HCT116 (cell line): ENCODE measurements around the gene DCLRE1B. TPM values are rescaled to one million over a fixed set of nuclear protein-coding genes. Genes with fewer than 3 reads are reported as not detected.

ENCODE experiments used
- ATAC-seq: fragments of 200-7000 bp; cut with Tn5 transposase; 2 replicates; pipeline ENCODE4 v1.9.1; 2020; ENCODE audit warnings: mild to moderate bottlenecking, moderate library complexity
- BruUV-seq: library from RNA; stranded (reverse); fragments of 400-500 nt; replicated peaks from 2 replicates; lab custom pipeline; 2021; lab: Mats Ljungman, UMichigan
- CTCF ChIA-PET: fragments of 300-600 bp; sonication (Branson Sonifier 250); formaldehyde crosslinking; loops from one replicate; lab custom pipeline; 2021; ENCODE audit warnings: antibody characterized with exemption; lab: Charles Lee
- POLR2A ChIA-PET: fragments of 300-600, 350-600 bp; sonication (Branson Sonifier 250); formaldehyde crosslinking; loops from one replicate; lab custom pipeline; 2021; ENCODE audit warnings: antibody characterized with exemption; lab: Charles Lee
- RAD21 ChIA-PET, 2 experiments: fragments of 300-600 bp; sonication (Branson Sonifier 250); formaldehyde crosslinking; loops; one replicate each; lab custom pipeline; 2023; ENCODE audit warnings: low total read pairs in 2 of 2; ENCODE audit not compliant: uncharacterized antibody in 2 of 2, unreplicated experiment in 2 of 2, low non-redundant PET in 1 of 2; lab: Charles Lee
- DNase-seq: peaks from one replicate; pipeline ENCODE4 v3.0.0-alpha.2; 2010; ENCODE audit warnings: low read depth, low spot score
- H2AFZ ChIP-seq: fragments of 200-600 bp; shearing (Covaris generic), sonication (generic); 2 replicates; pipeline ENCODE4 v1.6.1; 2017; ENCODE audit warnings: low read depth, mixed run types, mixed read lengths, antibody characterized with exemption, low read length; ENCODE audit not compliant: poor library complexity, severe bottlenecking
- H3K27ac ChIP-seq: 2 replicates; pipeline ENCODE4 v1.5.1; 2012; ENCODE audit warnings: low read depth, low read length
- H3K27me3 ChIP-seq: fragments of 200-600 bp; sonication (generic); 2 replicates; pipeline ENCODE4 v1.6.1; 2016; ENCODE audit warnings: mixed run types, low read length, mixed read lengths; ENCODE audit not compliant: insufficient read depth
- H3K36me3 ChIP-seq, 2 experiments: fragments of 200-500 bp in 1 of 2; fragments of 200-600 bp in 1 of 2; sonication (Bioruptor generic) in 1 of 2; sonication (generic) in 1 of 2; 2 replicates each; pipeline versions ENCODE4 v1.5.1 to v1.6.1; 2014 to 2016; ENCODE audit warnings: low read length in 2 of 2, inconsistent platforms in 1 of 2, mixed read lengths in 1 of 2, mixed run types in 1 of 2; ENCODE audit not compliant: insufficient read depth in 2 of 2, control insufficient read depth in 1 of 2
- H3K4me1 ChIP-seq, 2 experiments: fragments of 200-600 bp in 1 of 2; sonication (generic) in 1 of 2; 2 replicates each; pipeline versions ENCODE4 v1.5.1 to v1.6.1; 2012 to 2017; ENCODE audit warnings: low read length in 2 of 2, inconsistent platforms in 1 of 2, mild to moderate bottlenecking in 1 of 2, mixed read lengths in 1 of 2, mixed run types in 1 of 2, moderate library complexity in 1 of 2; ENCODE audit not compliant: insufficient read depth in 2 of 2, control insufficient read depth in 1 of 2
- H3K4me2 ChIP-seq: fragments of 200-600 bp; sonication (generic); 2 replicates; pipeline ENCODE4 v1.6.1; 2017; ENCODE audit warnings: mixed run types, low read length, mixed read lengths
- H3K4me3 ChIP-seq, 2 experiments: fragments of 200-600 bp in 1 of 2; sonication (generic) in 1 of 2; replicated peaks in 1 of 2; 2 replicates each; pipeline ENCODE4 v1.5.1; 2011 to 2016; ENCODE audit warnings: low read length in 2 of 2, control low read depth in 1 of 2, low read depth in 1 of 2, mild to moderate bottlenecking in 1 of 2, mixed read lengths in 1 of 2, mixed run types in 1 of 2
- H3K79me2 ChIP-seq: fragments of 200-600 bp; sonication (generic); 2 replicates; pipeline ENCODE4 v1.6.1; 2017; ENCODE audit warnings: mild to moderate bottlenecking, mixed run types, low read length, moderate library complexity, mixed read lengths; ENCODE audit not compliant: insufficient read depth
- H3K9ac ChIP-seq: fragments of 200-600 bp; sonication (generic); 2 replicates; pipeline ENCODE4 v1.6.1; 2016; ENCODE audit warnings: low read length, mixed read lengths
- H3K9me2 ChIP-seq: fragments of 200-600 bp; sonication (generic), shearing (Covaris generic); 2 replicates; pipeline ENCODE4 v1.6.1; 2017; ENCODE audit warnings: mixed run types, mild to moderate bottlenecking, moderate library complexity; ENCODE audit not compliant: insufficient read depth
- H3K9me3 ChIP-seq, 2 experiments: fragments of 200-500 bp in 1 of 2; fragments of 200-600 bp in 1 of 2; sonication (Bioruptor generic) in 1 of 2; sonication (generic) in 1 of 2; 2 replicates each; pipeline ENCODE4 v1.6.1; 2014 to 2017; ENCODE audit warnings: low read length in 2 of 2, mixed read lengths in 2 of 2, inconsistent platforms in 1 of 2, low read depth in 1 of 2, mild to moderate bottlenecking in 1 of 2, mixed run types in 1 of 2, moderate library complexity in 1 of 2; ENCODE audit not compliant: control insufficient read depth in 1 of 2, insufficient read depth in 1 of 2
- H4K20me1 ChIP-seq: fragments of 200-600 bp; sonication (generic), shearing (Covaris generic); 2 replicates; pipeline ENCODE4 v1.6.1; 2017; ENCODE audit warnings: mixed run types, mild to moderate bottlenecking, moderate library complexity; ENCODE audit not compliant: insufficient read depth
- CBX3 ChIP-seq: IDR thresholded peaks from 2 replicates; pipeline ENCODE4 v1.6.1; 2012; ENCODE audit warnings: low read depth
- EZH2phosphoT487 ChIP-seq: fragments of 200-600 bp; IDR thresholded peaks from 2 replicates; pipeline ENCODE4 v1.6.1; 2018; ENCODE audit warnings: antibody characterized with exemption, borderline replicate concordance
- FOSL1 ChIP-seq: IDR thresholded peaks from 2 replicates; pipeline ENCODE4 v1.6.1; 2012; ENCODE audit warnings: low read depth
- POLR2A ChIP-seq: IDR thresholded peaks from 2 replicates; pipeline ENCODE4 v1.7.0; 2011; ENCODE audit warnings: borderline replicate concordance; ENCODE audit not compliant: insufficient read depth, insufficient read length; ENCODE audit errors: extremely low read depth
- POLR2AphosphoS5 ChIP-seq: IDR thresholded peaks from 2 replicates; pipeline ENCODE4 v1.6.1; 2011; ENCODE audit warnings: mild to moderate bottlenecking, low read depth, low read length, moderate library complexity
- RAD21 ChIP-seq: IDR thresholded peaks from 2 replicates; pipeline ENCODE4 v1.6.1; 2012; ENCODE audit warnings: low read depth, mild to moderate bottlenecking
- REST ChIP-seq: IDR thresholded peaks from 2 replicates; pipeline ENCODE4 v1.6.1; 2012; ENCODE audit warnings: low read depth
- SIN3A ChIP-seq: IDR thresholded peaks from 2 replicates; pipeline ENCODE4 v1.6.1; 2012; ENCODE audit warnings: low read depth
- SP1 ChIP-seq: IDR thresholded peaks from 2 replicates; pipeline ENCODE4 v1.6.1; 2012; ENCODE audit warnings: low read depth
- SRF ChIP-seq: IDR thresholded peaks from 2 replicates; pipeline ENCODE4 v1.6.1; 2012; ENCODE audit warnings: low read depth
- intact Hi-C: fragments of 100-400 bp; cut with micrococcal nuclease; formaldehyde crosslinking; loops from 2 replicates; pipeline ENCODE4 v1.10.0; 2022
- total RNA-seq: library from RNA; stranded (reverse); gene quantifications from one replicate; pipeline ENCODE4 v1.2.1, GENCODE V29; 2021; ENCODE audit not compliant: unreplicated experiment

DCLRE1B gene
- total RNA-seq, 1 experiment from 2014 or later, result 13.4 TPM

GRCh38 chr1:113937146-113937545 is 32.0 kb downstream of the DCLRE1B start:
- no peak for ATAC-seq
- intact Hi-C loops, result no loop called here
- no peak for DNase-seq
- no peak for TF ChIP-seq POLR2A
- TF ChIP-seq SIN3A, result no peak
- no peak for TF ChIP-seq CBX3
- no peak for TF ChIP-seq SP1
- TF ChIP-seq REST, result no peak
- Histone ChIP-seq H3K9me3 (no peaks in the 10 kb centered on the region), H2AFZ (no peak overlapping the region), H3K79me2 (peaks cover 74% of the 10 kb centered on the region), H4K20me1 (0 out of 2 replicates have a peak, but pooled peaks cover 2% of the 10 kb centered on the region), H3K27me3 (no peaks in the 10 kb centered on the region), H3K9ac (no peak overlapping the region), H3K36me3 (peaks cover 7 to 8% of the 10 kb centered on the region in 2 experiments; a peak in 2 of 4 replicates), H3K4me1 (no peaks in the 10 kb centered on the region), H3K9me2 (no peaks in the 10 kb centered on the region), H3K4me2 (no peak overlapping the region), H3K4me3 (no peak overlapping the region), H3K27ac (no peak overlapping the region)
- CTCF ChIA-PET, result no interaction called here
- RAD21 ChIA-PET, result no interaction called here
- no TSS peak for BruUV-seq
- POLR2A ChIA-PET, result no interaction called here

GRCh38 chr1:113938192-113938591 is 33.1 kb downstream of the DCLRE1B start:
- intact Hi-C loops, result no loop called here
- ChIA-PET CTCF (no interaction called here), RAD21 (no interaction called here), POLR2A (no interaction called here)
- Histone ChIP-seq H3K9me2 (no peaks in the 10 kb centered on the region), H3K27me3 (no peaks in the 10 kb centered on the region), H3K79me2 (peaks cover 71% of the 10 kb centered on the region), H3K9me3 (no peaks in the 10 kb centered on the region), H3K36me3 (peaks cover 7 to 11% of the 10 kb centered on the region in 2 experiments; a peak in 3 of 4 replicates), H3K27ac (no peak overlapping the region), H4K20me1 (0 out of 2 replicates have a peak, but pooled peaks cover 2% of the 10 kb centered on the region), H3K9ac (no peak overlapping the region), H3K4me1 (no peaks in the 10 kb centered on the region), H3K4me2 (no peak overlapping the region), H3K4me3 (no peak overlapping the region), H2AFZ (no peak overlapping the region)
- TF ChIP-seq SRF (no peak), EZH2phosphoT487 (no peak), POLR2AphosphoS5 (no peak), FOSL1 (no peak), RAD21 (no peak)
- DNase-seq, result no peak
- no TSS peak for BruUV-seq
- no peak for ATAC-seq
